Stimulated activated naive B cell treated with anti-CD40 and anti-IgM and Interleukin-4, amounts not matched to agents 10 μg/mL and 1 μg/mL and 100 μg/mL, for 72 hours (primary cell): ENCODE data around the gene UNC13C.
"Not testable (repeated sequence)": the region's sequence is repeated elsewhere in the genome, so short reads cannot be mapped to it uniquely, and the experiment has no call there.

ENCODE experiments used
- ATAC-seq, 2 donors: fragments of 150-1000 bp; cut with Tn5 transposase; replicated peaks; 2 replicates each; pipeline ENCODE4 v1.10.0; 2021; ENCODE audit warnings: moderate library complexity in 1 of 2
- DNase-seq: peaks from one replicate; pipeline ENCODE4 v3.0.0; 2021
- H3K27ac Mint-ChIP-seq: one replicate; pipeline ENCODE4 v1.8.0; 2022; ENCODE audit warnings: mild to moderate bottlenecking, mixed read lengths
- H3K27me3 Mint-ChIP-seq, 2 donors: one replicate each; pipeline ENCODE4 v1.8.0; 2022; ENCODE audit warnings: mixed read lengths in 2 of 2
- H3K36me3 Mint-ChIP-seq, 2 donors: one replicate each; pipeline ENCODE4 v1.8.0; 2022; ENCODE audit warnings: mixed read lengths in 2 of 2, mild to moderate bottlenecking in 1 of 2
- H3K4me1 Mint-ChIP-seq, 2 donors: one replicate each; pipeline ENCODE4 v1.8.0; 2022; ENCODE audit warnings: mixed read lengths in 2 of 2, mild to moderate bottlenecking in 1 of 2
- H3K4me3 Mint-ChIP-seq, 2 donors: one replicate each; pipeline ENCODE4 v1.8.0; 2022; ENCODE audit warnings: mild to moderate bottlenecking in 2 of 2, mixed read lengths in 2 of 2, moderate library complexity in 1 of 2
- H3K9me3 Mint-ChIP-seq, 2 donors: one replicate each; pipeline ENCODE4 v1.8.0; 2022; ENCODE audit warnings: mixed read lengths in 2 of 2, mild to moderate bottlenecking in 1 of 2

Gene UNC13C

GRCh38 chr15:53978253-53978906, at the start of gene UNC13C:
Gene UNC13C (plus strand): TSS chr15:53978441. CDS start chr15:54012904, 34,463 bp downstream.
- ATAC-seq = no peak
- Mint-ChIP-seq H3K27ac (no peak within 1 kb of the TSS), H3K27me3 (peaks cover 24 to 29% of the 10 kb centered on the region in 2 donors), H3K4me3 (peak within 1 kb of the TSS in 1 of 2 donors; percentile 47), H3K36me3 (no peaks in the 10 kb centered on the region), H3K4me1 (peaks cover 4 to 8% of the 10 kb centered on the region in 2 donors), H3K9me3 (no peaks in the 10 kb centered on the region)
- DNase-seq = no peak

- Mint-ChIP-seq H3K9me3 (peaks cover 25% of the 10 kb centered on the region in 2 donors), H3K27ac (no peak overlapping the region), H3K36me3 (no peaks in the 10 kb centered on the region), H3K4me1 (no peaks in the 10 kb centered on the region), H3K4me3 (no peak overlapping the region), H3K27me3 (no peaks in the 10 kb centered on the region)
- DNase-seq (no peak), ATAC-seq (no peak)
Measured at GRCh38 chr15:53936137-53936536, 42.1 kb upstream of the UNC13C start.

GRCh38 chr15:53937632-53938031, 40.6 kb upstream of the UNC13C start:
- H3K36me3 Mint-ChIP-seq, ATAC-seq, DNase-seq, H3K4me3 Mint-ChIP-seq, H3K27ac Mint-ChIP-seq, H3K27me3 Mint-ChIP-seq, H3K4me1 Mint-ChIP-seq: not testable (repeated sequence)
- H3K9me3 Mint-ChIP-seq = peaks cover 24 to 29% of the 10 kb centered on the region in 2 donors

GRCh38 chr15:53950572-53950971, 27.7 kb upstream of the UNC13C start:
- Mint-ChIP-seq H3K27me3 (no peaks in the 10 kb centered on the region), H3K4me1 (no peaks in the 10 kb centered on the region), H3K36me3 (no peaks in the 10 kb centered on the region), H3K9me3 (peaks cover 8 to 9% of the 10 kb centered on the region in 2 donors), H3K27ac (no peak overlapping the region), H3K4me3 (no peak overlapping the region)
- ATAC-seq = no peak
- no peak for DNase-seq

- Mint-ChIP-seq H3K27me3 (no peaks in the 10 kb centered on the region), H3K4me3 (no peak overlapping the region), H3K4me1 (no peaks in the 10 kb centered on the region), H3K9me3 (no peaks in the 10 kb centered on the region), H3K27ac (no peak overlapping the region), H3K36me3 (no peaks in the 10 kb centered on the region)
- DNase-seq (no peak), ATAC-seq (no peak)
Measured at GRCh38 chr15:53955396-53955795, 22.8 kb upstream of the UNC13C start.

- no peak for DNase-seq
Measured at GRCh38 chr15:53962646-53963561, 15.3 kb upstream of the UNC13C start.

GRCh38 chr15:53963801-53964200, 14.4 kb upstream of the UNC13C start:
- DNase-seq = no peak
- H3K27ac Mint-ChIP-seq = no peak overlapping the region
- ATAC-seq = no peak
- no peaks in the 10 kb centered on the region for H3K36me3 Mint-ChIP-seq
- H3K4me1 Mint-ChIP-seq = no peaks in the 10 kb centered on the region
- H3K4me3 Mint-ChIP-seq = no peak overlapping the region
- no peaks in the 10 kb centered on the region for H3K9me3 Mint-ChIP-seq
- H3K27me3 Mint-ChIP-seq = no peaks in the 10 kb centered on the region

More at GRCh38 chr15:53962646-53963561, 15.3 kb upstream of the UNC13C start:
- ATAC-seq = peak in 1 of 2 donors; percentile 64
- Mint-ChIP-seq H3K4me1 (no peaks in the 10 kb centered on the region), H3K27me3 (no peaks in the 10 kb centered on the region), H3K27ac (no peak overlapping the region), H3K9me3 (no peaks in the 10 kb centered on the region), H3K4me3 (no peak overlapping the region), H3K36me3 (no peaks in the 10 kb centered on the region)

GRCh38 chr15:53974121-53974520, 4.1 kb upstream of the UNC13C start:
- Mint-ChIP-seq H3K27me3 (peaks cover 24 to 28% of the 10 kb centered on the region in 2 donors), H3K36me3 (no peaks in the 10 kb centered on the region), H3K27ac (no peak overlapping the region), H3K4me3 (no peak overlapping the region), H3K4me1 (peaks cover 4 to 8% of the 10 kb centered on the region in 2 donors), H3K9me3 (no peaks in the 10 kb centered on the region)
- DNase-seq (no peak), ATAC-seq (no peak)

- peaks cover 28 to 32% of the 10 kb centered on the region in 2 donors for H3K27me3 Mint-ChIP-seq
- DNase-seq (no peak), ATAC-seq (no peak)
- H3K4me1 Mint-ChIP-seq = peaks cover 4 to 8% of the 10 kb centered on the region in 2 donors
- no peaks in the 10 kb centered on the region for H3K36me3 Mint-ChIP-seq
- H3K4me3 Mint-ChIP-seq = no peak overlapping the region
- H3K27ac Mint-ChIP-seq = no peak overlapping the region
- no peaks in the 10 kb centered on the region for H3K9me3 Mint-ChIP-seq
Measured at GRCh38 chr15:53974813-53975212, 3.4 kb upstream of the UNC13C start.

GRCh38 chr15:53976844-53977392, 1.3 kb upstream of the UNC13C start:
- ATAC-seq = no peak
- no peaks in the 10 kb centered on the region for H3K9me3 Mint-ChIP-seq
- H3K27ac Mint-ChIP-seq = no peak overlapping the region
- H3K4me1 Mint-ChIP-seq = peaks cover 4 to 8% of the 10 kb centered on the region in 2 donors
- H3K4me3 Mint-ChIP-seq = no peak overlapping the region
- no peak for DNase-seq
- peaks cover 24 to 29% of the 10 kb centered on the region in 2 donors for H3K27me3 Mint-ChIP-seq
- no peaks in the 10 kb centered on the region for H3K36me3 Mint-ChIP-seq

GRCh38 chr15:53979051-53979788, 979 bp downstream of the UNC13C start:
- no peaks in the 10 kb centered on the region for H3K36me3 Mint-ChIP-seq
- peaks cover 4 to 8% of the 10 kb centered on the region in 2 donors for H3K4me1 Mint-ChIP-seq
- H3K4me3 Mint-ChIP-seq = no peak overlapping the region
- H3K27me3 Mint-ChIP-seq = peaks cover 24 to 29% of the 10 kb centered on the region in 2 donors
- DNase-seq (no peak), ATAC-seq (no peak)
- H3K9me3 Mint-ChIP-seq = no peaks in the 10 kb centered on the region
- no peak overlapping the region for H3K27ac Mint-ChIP-seq

GRCh38 chr15:53980021-53980420, 1.8 kb downstream of the UNC13C start:
- no peak overlapping the region for H3K4me3 Mint-ChIP-seq
- H3K27ac Mint-ChIP-seq = no peak overlapping the region
- no peak for DNase-seq
- no peak for ATAC-seq
- H3K4me1 Mint-ChIP-seq = peaks cover 4 to 8% of the 10 kb centered on the region in 2 donors
- H3K27me3 Mint-ChIP-seq = peaks cover 24 to 29% of the 10 kb centered on the region in 2 donors
- no peaks in the 10 kb centered on the region for H3K9me3 Mint-ChIP-seq
- no peaks in the 10 kb centered on the region for H3K36me3 Mint-ChIP-seq

GRCh38 chr15:53982071-53982680, 3.9 kb downstream of the UNC13C start:
- DNase-seq (no peak), ATAC-seq (no peak)
- peaks cover 19 to 27% of the 10 kb centered on the region in 2 donors for H3K27me3 Mint-ChIP-seq
- peaks cover 4 to 8% of the 10 kb centered on the region in 2 donors for H3K4me1 Mint-ChIP-seq
- H3K27ac Mint-ChIP-seq = no peak overlapping the region
- H3K4me3 Mint-ChIP-seq = no peak overlapping the region
- H3K36me3 Mint-ChIP-seq = no peaks in the 10 kb centered on the region
- no peaks in the 10 kb centered on the region for H3K9me3 Mint-ChIP-seq

- peaks cover 4 to 8% of the 10 kb centered on the region in 2 donors for H3K4me1 Mint-ChIP-seq
- no peak overlapping the region for H3K27ac Mint-ChIP-seq
- H3K36me3 Mint-ChIP-seq = no peaks in the 10 kb centered on the region
- H3K9me3 Mint-ChIP-seq = no peaks in the 10 kb centered on the region
- ATAC-seq = no peak
- H3K4me3 Mint-ChIP-seq = no peak overlapping the region
- DNase-seq = no peak
- H3K27me3 Mint-ChIP-seq = peaks cover 15 to 20% of the 10 kb centered on the region in 2 donors
Measured at GRCh38 chr15:53982876-53983275, 4.6 kb downstream of the UNC13C start.
